Retinal pigment epithelial cell (primary cell): Measurements from ENCODE around the gene ARNT2.
A peak's percentile ranks its signal among the peaks of the same experiment; 100 is the strongest.

ENCODE experiments used
- DNase-seq: peaks from one replicate; pipeline ENCODE4 v3.0.0-alpha.2; 2010; ENCODE audit warnings: low read depth
- H3K4me3 ChIP-seq: 2 replicates; pipeline ENCODE4 v1.5.1; 2011; ENCODE audit warnings: mild to moderate bottlenecking, low read length, control low read depth, moderate library complexity
- TF ChIP-seq, protein P1 (sequence below): conservative IDR thresholded peaks from 2 replicates; pipeline ENCODE4 v1.5.1; 2011; ENCODE audit warnings: low read depth, low read length, control low read depth, inconsistent platforms

ARNT2 gene

DNA sequence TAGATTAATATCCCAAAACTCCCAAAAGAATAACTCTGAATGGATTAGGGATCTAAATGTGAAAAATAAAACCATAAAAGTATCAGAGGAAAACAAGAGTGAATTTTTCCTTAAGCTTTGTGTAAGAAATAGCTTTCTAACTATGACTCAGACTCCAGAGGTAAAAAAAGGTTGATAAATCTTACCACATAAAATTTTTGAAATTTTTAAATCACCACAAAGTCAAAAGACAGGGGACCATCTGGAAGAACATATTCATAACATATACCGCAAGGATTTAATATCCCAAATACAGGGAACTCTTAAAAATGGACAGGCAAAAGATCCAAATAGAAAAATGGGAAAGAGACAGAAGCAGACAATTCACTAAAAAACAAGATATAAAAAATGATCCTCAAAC is 145.0 kb downstream of the ARNT2 start:
- peak; percentile 13 for DNase-seq
- H3K4me3 ChIP-seq: no peak overlapping the region
- TF ChIP-seq, protein P1, sequence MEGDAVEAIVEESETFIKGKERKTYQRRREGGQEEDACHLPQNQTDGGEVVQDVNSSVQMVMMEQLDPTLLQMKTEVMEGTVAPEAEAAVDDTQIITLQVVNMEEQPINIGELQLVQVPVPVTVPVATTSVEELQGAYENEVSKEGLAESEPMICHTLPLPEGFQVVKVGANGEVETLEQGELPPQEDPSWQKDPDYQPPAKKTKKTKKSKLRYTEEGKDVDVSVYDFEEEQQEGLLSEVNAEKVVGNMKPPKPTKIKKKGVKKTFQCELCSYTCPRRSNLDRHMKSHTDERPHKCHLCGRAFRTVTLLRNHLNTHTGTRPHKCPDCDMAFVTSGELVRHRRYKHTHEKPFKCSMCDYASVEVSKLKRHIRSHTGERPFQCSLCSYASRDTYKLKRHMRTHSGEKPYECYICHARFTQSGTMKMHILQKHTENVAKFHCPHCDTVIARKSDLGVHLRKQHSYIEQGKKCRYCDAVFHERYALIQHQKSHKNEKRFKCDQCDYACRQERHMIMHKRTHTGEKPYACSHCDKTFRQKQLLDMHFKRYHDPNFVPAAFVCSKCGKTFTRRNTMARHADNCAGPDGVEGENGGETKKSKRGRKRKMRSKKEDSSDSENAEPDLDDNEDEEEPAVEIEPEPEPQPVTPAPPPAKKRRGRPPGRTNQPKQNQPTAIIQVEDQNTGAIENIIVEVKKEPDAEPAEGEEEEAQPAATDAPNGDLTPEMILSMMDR: no peak

DNA sequence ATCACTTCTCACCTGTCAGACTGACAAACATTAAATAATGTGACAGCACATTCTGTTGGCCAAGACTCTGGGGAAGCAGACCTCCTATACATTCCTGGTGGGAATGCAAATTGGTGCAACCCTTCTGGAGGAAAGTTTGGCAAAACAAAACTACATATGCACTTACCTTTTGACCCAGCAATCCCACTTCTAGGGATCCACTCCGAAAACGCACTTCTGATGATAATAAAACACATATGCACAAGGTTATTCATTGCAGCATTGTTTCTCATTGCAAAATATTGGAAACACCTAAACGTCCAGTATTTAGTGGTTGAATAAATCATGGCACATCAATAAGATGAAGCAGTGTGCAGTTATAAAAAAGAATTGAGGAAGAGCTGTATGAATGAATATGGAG is 145.5 kb downstream of the ARNT2 start:
- TF ChIP-seq, protein P1: no peak
- DNase-seq: no peak
- H3K4me3 ChIP-seq: no peak overlapping the region

DNA sequence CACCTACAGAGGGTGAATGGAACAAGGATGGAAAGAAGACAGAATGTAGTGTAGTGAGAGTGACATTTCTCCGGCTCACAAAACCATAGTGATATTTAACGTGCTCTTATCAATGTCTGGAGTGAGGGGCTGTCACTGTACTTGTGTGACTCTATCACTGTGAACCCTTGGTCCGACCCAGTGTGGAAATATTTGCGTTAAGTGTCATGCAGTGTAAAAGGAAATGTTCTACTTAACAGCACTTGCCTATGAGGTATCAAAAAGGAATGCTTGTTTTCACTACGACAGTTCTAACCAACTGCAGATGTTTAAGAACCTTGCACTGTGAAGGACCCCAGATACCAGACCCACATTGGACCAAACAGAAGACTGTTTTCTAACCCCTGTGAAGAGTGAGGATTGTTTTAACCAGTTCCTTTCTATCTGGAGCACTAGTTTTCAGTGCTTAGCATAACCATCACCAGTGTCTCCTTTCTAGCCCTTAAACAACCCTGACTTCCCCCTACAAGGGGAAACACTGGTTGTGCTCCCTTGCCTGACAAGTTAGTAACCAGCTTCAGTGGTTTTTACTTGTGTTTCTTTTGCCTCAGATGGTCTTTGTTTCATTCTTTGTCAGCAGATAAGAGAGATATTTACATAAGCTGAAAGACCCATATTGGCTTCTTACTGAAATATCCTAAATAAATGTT is 146.2 kb downstream of the ARNT2 start:
- TF ChIP-seq, protein P1: no peak
- no peak overlapping the region for H3K4me3 ChIP-seq
- peak; percentile 44 for DNase-seq

DNA sequence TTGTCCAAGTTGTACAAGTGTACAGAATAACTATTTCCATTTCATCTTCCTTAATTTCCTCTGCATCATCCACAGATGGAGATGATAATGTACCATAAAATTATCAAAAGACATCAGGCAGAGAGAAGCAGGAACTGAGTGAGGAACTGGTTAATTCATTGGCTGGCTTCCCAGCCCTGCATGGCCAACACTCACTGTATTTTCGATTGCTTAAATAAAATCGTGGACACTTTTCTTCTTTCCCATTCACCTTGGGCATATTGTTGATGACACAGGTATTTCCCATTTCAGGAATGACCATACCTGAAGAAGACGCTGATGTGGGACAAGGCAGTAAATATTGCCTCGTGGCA is 146.7 kb downstream of the ARNT2 start:
- H3K4me3 ChIP-seq: no peak overlapping the region
- TF ChIP-seq, protein P1: no peak
- no peak for DNase-seq

DNA sequence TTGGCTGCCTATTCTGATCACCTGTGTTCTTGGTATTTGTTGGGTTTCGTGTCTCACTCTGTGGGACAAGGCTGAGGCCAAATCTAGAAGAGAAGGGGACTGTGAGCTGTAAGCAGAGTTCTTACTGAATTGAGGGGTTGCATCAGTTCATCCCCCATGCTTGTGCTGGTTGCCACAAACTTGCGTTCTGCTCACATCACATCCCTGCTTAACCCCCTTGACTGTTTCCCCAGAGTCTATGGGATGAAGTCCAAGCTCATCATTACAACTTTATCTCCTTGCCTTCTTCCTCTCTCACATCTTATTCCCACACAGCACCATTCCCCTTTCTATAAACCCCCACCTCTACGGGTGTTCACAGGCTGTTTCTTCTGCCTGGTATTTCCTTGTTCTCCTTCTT is 147.2 kb downstream of the ARNT2 start:
- TF ChIP-seq, protein P1: no peak
- H3K4me3 ChIP-seq: no peak overlapping the region
- no peak for DNase-seq

DNA sequence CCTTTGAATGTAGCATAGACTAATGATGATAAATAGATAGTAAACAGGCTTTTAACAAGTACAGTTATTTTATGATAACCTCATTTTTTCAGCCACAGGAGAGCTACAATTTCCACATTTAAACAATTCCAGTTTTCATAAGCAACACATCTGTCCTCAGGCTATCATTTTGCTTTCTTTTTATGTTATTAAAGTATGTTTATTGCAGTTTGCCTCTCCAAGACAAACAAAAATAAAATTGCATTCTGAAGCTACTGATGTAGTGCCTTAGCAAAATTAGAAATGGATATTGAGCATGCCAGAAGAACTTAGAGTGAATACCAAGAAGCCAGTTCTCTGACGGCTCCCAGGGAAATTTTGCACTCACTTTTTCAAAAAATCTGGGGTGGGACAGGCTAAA is 150.4 kb downstream of the ARNT2 start:
- DNase-seq: no peak
- H3K4me3 ChIP-seq: no peak overlapping the region
- TF ChIP-seq, protein P1: no peak

DNA sequence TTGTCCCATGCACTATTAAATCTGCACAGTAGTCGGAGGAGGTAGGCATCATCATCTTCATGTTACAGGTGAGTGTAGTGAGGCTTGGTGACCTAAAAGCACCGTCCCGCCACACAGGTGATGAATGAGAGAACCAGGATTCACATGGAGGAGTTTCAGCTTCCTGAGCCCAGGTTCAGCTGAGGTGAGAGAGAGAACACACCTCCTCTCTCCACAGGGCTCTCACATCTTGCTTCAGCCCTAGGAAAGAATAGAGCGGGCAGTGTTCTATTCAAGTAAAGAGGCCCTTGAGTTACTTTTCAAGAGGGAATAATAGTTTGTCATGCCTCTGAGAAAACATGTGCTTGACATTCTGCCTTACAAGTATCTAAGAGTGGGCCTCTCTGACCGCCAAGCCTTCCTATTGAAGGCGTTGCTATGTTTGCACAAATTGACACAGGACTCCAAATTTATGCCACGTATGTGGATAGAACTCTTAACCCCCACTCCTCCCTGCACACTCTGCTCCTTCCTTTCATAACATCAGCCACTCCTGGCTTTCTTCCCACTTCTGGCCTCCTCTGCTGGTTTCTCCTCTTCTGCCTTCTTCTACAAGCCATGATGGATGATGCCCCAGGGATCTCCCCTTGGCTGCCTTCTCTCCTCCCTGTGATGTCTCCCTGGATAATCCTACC is 152.6 kb downstream of the ARNT2 start:
- TF ChIP-seq, protein P1: no peak
- no peak overlapping the region for H3K4me3 ChIP-seq
- DNase-seq: no peak
